HT-29 (cell line): ENCODE measurements around the gene TMBIM1. TPM values are rescaled to one million over a fixed set of nuclear protein-coding genes. Genes with fewer than 3 reads are reported as not detected.
"Not testable (repeated sequence)": the region's sequence is repeated elsewhere in the genome, so short reads cannot be mapped to it uniquely, and the experiment has no call there.

Source experiments
- DNase-seq: peaks from one replicate; pipeline ENCODE4 v3.0.0-alpha.2; 2015; ENCODE audit warnings: low spot score
- total RNA-seq: library from RNA; depleted of rRNA; stranded (reverse); fragments of >200 nt; shearing (Covaris generic); gene quantifications from 2 replicates; pipeline ENCODE4 v1.2.3, GENCODE V29; 2014

TMBIM1 gene
- total RNA-seq, 1 experiment from 2014 or later = 311 TPM

DNA sequence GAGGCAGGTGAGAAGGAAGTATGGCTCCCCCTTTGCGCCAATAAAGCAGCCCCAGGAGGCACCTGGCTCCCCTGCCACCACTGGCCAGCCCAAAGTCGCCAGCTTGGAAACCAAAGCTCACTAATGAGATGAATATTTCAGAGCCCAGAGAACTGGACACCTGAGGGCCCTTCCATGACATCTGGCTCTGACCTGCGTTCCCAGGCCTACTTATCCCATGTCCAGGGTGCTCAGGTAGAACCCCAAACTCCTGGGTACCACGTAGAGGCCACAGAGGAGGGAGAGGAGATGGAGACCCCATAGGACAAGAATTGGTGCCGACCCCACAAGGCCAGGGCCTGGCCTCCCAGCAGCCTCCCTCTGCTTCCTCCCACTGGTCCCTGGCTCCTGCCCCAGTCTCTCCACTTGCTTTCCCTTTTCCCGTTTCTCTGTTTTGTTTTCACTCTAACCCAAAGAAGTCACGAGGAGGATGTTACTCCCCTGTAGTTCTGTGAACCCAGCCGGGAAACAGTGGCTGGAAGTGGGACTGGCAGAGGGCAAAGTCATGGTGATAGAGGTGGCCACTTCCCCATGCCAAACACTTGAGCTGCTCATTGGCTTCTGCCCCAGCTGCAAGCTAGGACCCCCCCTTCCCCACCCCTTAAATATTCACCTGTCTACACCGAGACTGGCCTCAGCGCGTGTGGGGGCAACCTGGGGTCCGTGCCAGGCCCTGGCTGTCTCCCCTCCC is 820 bp downstream of the TMBIM1 start:
- DNase-seq = peak; percentile 48

DNA sequence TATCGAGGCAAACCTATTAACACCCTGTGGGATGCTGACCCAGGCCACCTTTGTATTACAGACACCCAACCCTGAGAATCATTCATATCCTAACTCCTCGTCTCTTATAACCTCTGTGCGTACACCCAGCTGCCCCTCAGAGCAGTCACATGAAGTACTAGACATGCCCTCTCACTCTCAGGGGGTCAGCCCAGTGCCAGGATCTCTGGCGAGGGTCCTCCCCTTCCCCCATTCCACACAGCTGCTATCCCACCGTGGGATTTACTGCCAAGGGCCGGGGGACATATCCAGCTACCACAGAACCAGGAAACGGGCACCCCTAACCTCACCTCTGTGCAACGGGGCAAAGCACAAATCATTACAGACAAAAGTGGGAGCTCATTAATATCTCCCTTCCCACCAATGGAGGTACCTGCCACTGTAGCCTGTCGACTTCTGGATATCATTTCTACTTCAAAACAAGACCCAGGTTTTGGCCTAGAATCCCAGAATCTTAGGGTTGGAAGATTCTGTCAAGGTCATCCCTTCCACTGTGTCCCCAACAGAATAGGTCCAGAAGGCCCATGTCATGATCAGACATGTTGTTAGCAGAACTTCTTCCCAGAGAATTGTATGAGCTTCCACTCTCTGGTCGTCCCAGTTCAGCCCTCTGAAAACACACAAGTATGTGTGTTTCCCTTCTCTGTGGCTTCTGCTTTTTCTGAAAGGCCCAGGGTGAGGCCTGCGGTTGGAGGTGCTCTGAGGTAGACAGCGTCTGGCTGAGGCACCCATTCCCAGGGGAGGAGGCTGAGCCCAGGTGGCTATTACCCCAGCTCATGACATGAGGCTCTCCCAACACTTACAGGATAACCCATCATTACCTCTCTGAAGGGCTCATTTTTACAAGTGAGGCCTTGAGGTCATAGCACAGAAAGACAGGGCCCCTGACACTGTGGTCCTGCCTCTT is 1.7 kb downstream of the TMBIM1 start:
- peak; percentile 55 for DNase-seq

GRCh38 chr2:218289639-218290315 is 2.5 kb downstream of the TMBIM1 start:
- peak; percentile 75 for DNase-seq

GRCh38 chr2:218286570-218287459 is 5.5 kb downstream of the TMBIM1 start:
- DNase-seq = peak; percentile 99

DNA sequence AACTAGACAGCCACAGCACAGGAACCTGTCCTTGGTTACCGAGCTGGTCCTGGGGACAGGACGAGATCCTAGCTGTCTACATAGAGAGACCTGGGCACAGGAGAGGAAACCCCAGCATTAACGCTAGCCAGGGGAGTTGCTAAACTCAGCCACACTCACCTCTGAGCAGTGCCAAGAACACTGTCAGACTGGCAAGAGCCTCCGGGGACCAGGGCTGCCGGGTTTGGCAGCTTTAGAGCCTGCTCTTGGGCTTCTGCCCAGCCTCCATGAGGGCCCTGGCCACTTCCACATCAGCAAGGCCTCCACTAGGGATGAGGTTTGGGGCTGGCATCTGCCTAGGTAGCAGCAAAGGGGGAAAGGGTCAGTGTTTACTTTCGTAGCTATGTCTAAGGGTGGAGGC is 6.7 kb downstream of the TMBIM1 start:
- no peak for DNase-seq

DNA sequence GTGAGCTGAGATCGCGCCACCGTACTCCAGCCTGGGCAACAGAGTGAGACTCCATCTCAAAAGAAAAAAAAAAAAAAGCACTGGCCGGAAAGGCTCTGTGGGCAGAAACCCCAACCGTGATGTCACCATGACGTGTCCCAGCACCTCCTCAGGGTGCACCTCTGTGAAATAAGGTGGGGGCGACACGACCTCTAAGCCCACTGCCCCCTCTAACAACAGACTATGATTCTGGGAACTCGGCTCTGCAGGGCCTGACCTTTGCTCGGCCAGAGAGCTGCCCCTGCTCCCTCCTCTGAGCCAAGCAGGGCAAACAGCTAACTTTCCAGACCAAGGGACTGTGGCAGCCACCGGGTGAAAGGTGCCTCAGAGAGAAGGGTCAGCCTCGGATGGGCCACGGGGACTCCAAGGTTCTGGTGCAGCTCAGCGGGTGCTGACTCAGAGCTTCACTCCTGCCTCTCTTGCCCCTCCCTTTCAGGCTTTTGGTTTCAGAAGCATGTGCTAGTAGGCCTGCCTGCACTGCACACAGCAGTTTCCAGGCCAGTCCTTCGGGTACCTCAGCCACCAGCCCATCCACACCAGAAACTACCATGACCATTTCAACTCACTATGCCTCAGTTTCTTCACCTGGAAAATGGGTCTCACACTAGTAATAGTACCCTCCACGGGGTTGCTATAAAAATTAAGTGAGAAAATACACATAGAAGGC is 8.0 kb downstream of the TMBIM1 start:
- peak; percentile 79 for DNase-seq

DNA sequence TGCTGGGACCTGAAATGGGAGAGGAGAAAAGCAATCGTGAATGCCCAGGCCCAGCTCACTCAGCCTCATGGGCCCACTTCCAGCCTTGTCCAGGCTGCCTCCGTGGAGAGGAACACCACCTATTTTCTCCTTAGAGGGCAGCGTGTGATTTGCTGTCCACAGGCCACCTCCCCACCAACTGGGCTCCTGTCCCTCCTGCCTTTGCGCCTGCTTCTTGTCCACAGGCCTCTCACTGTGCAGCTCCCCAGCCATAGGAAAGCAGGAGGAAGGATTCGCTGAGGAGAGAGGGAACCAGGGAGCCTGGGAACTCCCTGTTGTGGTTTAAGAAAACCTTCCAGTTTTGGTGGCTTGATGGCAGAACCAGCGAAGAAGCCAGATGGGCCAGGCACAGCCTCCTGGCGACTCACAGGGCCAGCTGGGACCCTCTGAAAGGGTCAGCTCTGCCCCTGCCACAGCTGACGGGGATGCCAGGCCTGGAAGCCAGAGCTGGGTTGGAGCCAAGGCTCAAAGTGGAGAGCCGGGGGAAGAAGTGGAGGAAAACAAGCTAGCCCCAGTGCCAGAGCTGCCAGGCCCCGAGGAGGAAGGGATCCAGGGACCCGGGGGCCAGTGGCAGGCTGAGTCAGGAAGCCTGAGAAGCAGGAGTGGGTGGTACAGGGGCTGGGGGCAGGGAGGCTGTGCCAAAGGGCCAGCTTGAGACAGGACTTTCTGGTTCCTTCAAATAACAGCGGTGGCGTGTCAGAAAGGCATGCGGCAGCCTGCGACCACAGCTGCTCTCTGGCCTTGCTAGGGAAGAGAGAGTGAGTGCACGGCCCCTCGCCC is 9.9 kb downstream of the TMBIM1 start:
- DNase-seq = peak; percentile 95

DNA sequence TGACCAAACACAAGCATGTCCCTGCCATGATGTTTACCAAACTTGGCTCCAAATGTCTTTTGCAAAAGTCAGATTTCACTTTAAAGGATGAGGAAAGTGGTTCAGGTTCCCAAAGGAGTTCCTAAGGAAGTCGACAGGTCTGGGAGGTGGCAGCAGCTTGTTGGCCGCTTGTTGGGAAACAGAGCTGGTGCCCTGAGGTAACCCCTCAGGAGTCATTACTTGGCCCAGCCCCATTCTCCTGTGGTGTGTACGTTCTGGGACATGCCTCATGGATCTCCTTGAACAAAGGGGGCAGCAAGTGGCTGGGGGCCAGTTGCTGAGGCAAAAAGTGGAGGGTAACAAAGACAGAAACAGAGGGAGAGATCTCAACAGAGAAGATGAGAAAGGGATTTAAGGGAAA is 10.9 kb downstream of the TMBIM1 start:
- DNase-seq = no peak

GRCh38 chr2:218280260-218280870 is 11.9 kb downstream of the TMBIM1 start:
- no peak for DNase-seq

- no peak for DNase-seq
These were observed 13.6 kb downstream of the TMBIM1 start for GRCh38 chr2:218278531-218279360.

DNA sequence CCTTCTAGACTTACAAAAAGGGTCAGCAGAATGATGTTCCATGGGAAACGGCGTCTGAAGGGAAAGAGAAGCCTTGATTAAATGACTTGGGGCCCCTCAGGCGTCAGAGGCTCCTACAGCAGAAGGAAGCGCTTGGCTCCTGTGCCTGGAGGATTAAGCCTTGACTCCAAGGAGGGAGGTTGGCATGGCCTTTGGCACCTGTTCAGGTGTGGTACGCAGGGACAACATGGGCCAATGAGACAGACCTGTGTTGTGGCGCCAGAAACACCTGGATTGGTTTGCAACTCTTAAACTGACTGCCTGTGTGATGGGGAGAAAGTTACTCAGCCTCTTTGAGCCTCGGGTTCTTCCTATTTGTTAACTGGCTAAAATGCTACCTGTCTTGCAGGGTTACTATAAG is 14.4 kb downstream of the TMBIM1 start:
- DNase-seq = no peak

DNA sequence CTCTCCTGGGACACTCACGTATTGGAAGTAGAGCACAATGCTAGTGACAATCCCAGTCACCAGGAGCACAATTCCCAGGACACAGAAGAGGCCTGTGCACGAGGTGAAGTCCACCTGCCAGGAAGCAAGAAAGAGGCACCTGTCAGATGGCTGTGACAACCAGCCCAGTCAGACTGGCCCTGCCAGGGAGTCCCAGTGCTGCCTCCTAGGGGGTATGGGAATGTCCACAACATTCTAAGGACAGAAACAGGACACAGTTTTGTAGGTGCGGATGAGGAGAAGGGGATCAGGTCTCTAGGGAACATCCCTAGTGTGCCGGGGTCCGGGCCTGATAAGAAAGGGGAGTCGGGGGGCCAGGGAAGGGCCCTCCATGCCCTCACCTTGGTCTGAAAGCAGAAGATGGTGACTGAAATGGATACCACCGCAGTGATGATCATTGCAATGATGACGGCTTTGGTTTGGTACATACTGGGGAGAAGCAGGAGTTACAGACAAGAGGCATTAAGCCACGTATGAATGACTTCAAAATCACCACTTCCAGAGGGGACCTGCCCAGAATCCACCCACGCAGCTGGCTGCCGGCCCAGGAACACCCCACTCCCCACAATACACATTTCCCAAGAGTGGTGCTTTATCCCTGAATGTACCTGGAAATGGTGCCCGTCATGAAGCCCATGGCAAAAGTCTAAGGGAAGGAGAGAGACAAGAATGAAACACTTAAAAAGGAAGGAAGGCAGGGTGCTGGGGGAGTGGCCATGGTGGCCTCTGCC is 15.1 kb downstream of the TMBIM1 start:
- no peak for DNase-seq

DNA sequence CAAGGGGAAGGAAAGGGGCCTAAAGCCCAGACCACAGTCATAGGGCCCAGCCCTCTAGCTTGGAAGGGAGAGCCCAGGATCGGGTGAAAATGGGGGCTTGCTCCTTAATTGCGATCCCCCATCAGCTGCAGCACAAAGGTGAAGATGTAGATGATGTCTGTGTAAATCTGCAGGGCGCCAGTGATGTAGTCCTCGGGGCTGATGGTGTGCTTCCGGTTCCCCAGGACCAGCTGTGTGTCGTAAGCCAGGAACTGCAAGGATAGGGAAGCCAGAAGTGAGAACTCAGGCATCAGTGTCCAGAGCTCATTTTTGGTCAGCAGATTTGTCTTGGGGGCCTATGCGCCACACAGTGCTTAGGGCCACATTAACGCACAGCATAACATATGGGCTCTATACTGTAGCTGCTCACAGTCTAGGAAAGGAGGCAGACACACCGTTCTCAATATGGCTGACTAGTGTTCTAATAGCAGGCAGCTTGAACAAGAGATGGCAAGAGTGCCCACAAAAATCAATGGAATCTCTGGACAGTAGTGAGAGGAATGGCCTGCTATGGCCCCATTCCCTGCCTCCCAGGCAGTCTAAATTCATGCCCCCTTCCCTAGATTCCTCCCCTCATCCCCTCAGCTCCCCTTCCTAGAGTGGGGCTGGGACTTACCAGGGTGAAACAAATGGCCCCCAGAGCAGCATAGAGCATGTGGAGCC is 16.8 kb downstream of the TMBIM1 start:
- no peak for DNase-seq

DNA sequence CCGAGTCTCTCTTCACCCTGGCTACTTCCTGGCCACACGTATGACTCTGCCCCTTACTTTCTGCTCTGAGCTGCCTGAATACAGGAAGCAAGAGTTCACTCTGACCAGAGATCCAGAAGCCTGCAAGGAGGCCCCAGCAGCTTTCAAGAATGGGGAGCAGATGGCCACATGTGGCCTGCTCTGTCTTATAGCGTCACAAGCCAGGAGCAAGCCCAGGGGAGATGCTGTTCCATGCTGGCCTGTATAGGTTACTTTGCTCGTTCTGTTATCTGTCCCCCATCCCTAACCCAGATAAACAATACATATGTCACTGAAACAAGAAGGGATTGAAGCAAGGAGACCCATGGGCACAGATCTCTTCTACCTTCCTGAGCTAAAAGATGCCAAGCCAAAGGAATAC is 17.7 kb downstream of the TMBIM1 start:
- DNase-seq = no peak

GRCh38 chr2:218273908-218274249 is 18.4 kb downstream of the TMBIM1 start:
- DNase-seq = no peak

DNA sequence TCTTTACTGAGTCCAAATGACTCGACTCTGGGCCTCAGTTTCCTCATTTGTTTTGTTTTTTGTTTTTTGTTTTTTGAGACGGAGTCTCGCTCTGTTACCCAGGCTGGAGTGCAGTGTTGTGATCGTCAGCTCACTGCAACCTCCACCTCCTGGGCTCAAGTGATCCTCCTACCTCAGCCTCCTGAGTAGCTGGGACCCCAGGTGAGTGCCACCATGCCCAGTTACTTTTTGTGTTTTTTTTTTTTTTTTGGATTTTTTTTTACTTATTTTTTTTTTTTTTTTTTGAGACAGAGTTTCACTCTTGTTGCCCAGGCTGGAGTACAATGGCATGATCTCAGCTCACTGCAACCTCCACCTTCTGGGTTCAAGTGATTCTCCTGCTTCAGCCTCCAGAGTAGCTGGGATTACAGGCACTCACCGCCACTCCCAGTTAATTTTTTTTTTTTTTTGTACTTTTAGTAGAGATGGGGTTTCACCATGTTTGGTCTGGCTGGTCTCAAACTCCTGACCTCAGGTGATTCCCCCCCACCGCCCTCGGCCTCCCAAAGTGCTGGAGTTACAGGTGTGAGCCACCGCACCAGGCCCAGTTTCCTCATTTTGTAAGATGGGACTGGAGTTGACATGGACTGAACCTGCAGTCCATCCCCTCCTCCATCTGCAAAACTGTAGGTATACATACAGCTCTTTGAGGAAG is 18.9 kb downstream of the TMBIM1 start:
- not testable (repeated sequence) for DNase-seq
